ENCODE results near the gene SREK1. TPM values are rescaled to one million over a fixed set of nuclear protein-coding genes. Genes with fewer than 3 reads are reported as not detected.
"Not testable (repeated sequence)": the region's sequence is repeated elsewhere in the genome, so short reads cannot be mapped to it uniquely, and the experiment has no call there.

The SREK1 gene
- total RNA-seq, 1 donor from 2014 or later = 77.0 TPM

DNA sequence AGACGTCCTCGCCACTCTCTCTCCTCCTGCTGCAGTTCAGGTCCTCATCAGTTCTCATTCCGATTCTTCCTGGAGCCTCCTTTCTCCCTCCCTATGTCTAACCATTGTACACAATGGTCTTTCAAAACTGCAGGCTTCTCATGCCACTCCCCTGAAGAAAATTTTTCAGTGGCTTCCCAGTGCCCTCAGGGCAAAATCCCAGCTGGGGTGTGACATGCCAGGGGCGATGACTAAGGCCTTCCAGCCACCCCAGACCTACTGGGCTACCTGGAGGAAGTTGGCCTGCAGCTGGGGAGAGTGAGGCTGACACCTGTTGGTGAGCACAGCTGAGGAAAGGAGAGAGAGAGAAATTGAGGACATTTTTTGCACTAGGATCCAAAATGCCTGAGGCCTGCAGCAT lies 65.2 kb downstream of the SREK1 start:
- FAIRE-seq = no peak

DNA sequence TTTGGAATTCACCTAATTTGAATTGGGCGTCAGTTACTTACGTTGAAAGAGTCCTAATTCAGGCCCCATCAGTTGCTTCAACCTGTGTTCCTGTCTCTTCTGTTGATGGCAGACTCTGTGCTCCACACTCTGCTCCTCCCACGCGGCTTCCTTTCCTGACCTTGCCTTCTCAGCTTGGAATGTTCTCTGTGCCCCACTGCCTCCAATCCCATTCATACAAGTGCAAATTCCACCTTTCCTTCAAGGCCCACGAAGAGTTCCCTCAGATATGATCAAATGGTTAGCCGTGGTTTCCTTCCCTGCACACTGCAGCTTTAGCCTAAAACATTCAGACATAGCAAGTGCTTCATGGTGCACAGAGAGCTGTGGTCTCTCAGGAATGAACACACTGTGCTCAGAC lies 65.7 kb downstream of the SREK1 start:
- no peak for DNase-seq (ENCODE audit: low spot score in 2 of 2)
- FAIRE-seq = no peak

More for the DNA sequence above, 65.2 kb downstream of the SREK1 start:
- no peak for DNase-seq (ENCODE audit: low spot score in 2 of 2)

DNA sequence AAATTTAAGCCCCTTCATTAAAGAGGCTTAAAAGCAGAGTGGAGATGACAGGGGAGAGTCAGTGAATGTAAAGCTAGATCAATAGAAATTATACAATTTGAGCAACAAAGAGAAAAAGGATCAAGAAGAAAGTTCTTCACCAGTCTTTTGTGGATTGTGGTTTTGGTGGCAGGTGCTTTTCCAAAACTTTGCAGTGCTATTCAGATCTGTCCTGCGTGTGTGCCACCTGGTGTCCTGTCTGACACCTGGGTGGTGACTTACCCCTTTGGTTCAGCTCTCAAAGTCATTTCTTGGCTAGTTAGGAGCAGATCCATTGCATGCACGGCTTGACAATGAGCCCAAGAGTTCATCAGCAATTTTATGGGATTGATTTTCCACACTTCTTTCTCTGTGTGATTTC lies 69.4 kb downstream of the SREK1 start:
- FAIRE-seq = no peak
- DNase-seq (ENCODE audit: low spot score in 2 of 2) = no peak

DNA sequence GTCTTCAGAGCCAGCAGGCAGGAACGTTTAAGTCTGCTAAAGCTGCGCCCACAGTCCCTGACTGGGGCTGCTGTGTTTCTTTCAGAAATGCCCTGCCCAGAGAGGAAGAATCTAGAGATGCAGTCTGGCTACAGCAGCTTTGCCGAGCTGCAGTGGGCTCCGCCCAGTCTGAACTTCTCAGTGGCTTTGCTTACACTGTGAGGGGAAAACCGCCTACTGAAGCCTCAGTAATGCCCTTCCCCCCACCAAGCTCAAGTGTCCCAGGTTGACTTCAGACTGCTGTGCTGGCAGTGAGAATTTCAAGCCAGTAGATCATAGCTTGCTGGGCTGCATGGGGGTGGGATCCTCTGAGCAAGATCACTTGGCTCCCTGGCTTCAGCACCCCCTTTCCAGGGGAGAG lies 78.4 kb downstream of the SREK1 start:
- no peak for DNase-seq (ENCODE audit: low spot score in 2 of 2)
- FAIRE-seq = no peak

DNA sequence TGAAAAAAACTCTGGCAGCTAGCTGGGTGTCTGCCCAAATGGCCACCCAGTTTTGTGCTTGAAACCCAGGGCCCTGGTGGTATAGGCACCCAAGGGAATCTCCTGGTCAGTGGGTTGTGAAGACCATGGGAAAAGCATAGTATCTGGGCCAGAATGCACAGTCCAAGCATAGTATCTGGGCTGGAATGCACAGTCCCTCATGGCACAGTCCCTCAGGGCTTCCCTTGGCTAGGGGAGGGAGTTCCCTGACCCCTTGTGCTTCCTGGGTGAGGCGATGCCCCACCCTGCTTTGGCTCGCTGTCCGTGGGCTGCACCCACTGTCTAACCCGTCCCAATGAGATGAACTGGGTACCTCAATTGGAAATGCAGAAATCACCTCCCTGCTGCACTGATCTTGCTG lies 78.8 kb downstream of the SREK1 start:
- FAIRE-seq; DNase-seq (ENCODE audit: low spot score in 2 of 2): not testable (repeated sequence)

DNA sequence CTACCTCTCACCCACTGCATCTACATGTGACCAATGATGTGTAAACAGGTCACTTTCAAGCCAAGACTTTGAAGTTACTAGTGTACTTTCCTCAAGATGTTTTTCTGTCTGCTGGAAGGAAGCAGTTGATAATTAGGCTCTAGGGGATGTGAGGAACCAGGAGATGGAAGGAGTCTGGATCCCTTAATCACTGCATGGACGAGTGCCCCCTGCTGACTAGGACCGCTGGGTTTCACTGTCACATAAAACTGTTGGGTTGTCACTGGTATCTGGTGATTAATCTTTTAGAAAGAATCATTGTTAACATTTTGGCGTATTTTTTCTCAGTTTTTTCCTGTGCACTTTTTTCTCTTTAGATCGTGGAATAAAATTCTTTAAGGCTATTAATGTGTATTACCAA lies 79.5 kb downstream of the SREK1 start:
- no peak for FAIRE-seq
- DNase-seq (ENCODE audit: low spot score in 2 of 2) = peak in 1 of 2 donors; percentile 6

DNA sequence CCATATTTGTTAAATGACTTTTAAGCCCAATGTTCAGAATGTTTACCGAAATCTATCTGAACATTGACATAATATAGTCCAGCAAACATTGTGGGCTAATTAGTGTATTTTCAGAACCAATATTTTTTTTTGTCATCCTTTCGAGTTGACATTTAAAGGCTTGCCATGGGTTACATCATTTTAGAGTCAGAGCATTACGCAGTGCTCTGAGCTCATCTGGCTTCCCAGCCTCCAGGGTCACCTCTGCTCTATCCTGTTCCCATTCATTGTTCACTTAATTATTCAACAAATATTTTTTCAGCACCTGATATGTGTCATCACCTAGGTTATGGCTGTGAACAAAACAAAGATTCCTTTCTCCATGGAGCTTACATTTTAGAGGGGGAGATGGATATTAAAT lies 80.2 kb downstream of the SREK1 start:
- FAIRE-seq (no peak), DNase-seq (ENCODE audit: low spot score in 2 of 2) (no peak)

DNA sequence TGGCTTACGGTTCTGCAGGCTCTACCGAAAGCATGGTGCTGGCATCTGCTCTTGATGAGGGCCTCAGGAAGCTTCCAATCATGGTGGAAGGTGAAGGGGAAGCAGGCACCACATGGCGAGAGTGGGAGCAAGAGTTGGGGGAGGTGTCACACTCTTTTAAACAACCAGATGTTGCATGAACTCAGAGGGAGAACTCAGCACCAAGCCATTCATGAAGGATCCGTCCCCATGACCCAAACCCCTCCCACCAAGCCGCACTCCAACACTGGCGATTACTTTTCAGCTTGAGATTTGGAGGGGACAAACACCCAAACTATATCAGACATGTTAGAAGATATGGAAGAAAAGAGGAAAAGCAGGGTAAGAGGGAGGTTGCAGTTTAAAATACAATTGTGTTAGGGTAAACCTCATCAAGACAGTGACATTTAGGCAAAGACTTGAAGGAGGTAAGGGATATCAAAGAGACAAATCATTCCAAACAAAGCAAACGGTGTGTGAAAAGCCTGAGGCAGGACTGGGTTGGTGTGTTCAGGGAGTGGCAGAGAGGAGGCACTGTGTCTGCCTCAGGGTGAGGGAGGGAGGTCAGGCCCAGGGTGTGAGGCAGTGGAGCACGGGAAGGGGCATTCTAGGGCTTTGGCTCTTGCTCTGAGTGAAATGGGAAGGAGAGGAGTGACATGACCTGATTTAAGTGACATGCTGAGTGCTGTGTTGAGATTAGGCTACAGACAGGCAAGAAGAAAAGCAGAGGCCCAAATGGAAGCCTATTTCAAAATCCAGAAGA lies 80.9 kb downstream of the SREK1 start:
- DNase-seq (ENCODE audit: low spot score in 2 of 2) (no peak), FAIRE-seq (no peak)

DNA sequence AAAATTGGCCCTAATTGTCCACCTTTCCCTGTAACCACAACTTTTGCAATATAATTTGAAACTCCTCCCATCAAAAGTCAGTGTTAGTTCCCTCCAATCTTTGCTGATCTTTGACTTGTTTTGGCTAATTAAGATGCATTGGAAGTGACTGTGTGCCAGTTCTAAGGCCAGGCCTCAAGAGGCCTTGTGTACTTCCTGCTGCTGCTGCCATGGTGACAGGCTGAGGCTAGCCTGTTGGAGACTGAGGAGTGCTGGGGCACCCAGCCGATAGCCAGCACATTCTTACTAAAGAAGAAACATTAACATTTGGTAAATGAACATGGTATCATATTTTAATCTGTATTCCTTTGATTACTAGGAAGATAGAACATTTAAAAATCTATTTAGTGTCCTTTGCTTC lies 86.5 kb downstream of the SREK1 start:
- no peak for DNase-seq (ENCODE audit: low spot score in 2 of 2)
- FAIRE-seq = no peak

DNA sequence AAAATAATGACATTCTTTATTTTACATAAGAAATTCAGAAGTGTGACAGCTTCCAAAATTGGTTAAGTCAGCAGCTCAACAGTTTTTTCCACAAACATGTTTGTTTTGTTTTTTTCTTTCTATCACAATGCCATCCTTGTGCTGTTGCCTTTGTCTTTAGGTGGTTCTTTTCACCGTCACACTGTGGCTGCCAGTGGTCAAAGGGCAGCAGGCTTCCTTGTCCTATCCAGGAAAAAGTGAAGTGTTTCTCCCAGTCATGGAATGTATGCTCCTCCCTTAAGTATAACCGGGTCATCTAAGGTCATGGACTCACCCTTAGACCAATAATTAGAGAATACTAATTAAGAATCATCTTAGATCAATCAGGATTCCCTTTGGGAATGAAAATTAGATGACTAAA lies 87.4 kb downstream of the SREK1 start:
- FAIRE-seq = no peak
- DNase-seq (ENCODE audit: low spot score in 2 of 2) = no peak

DNA sequence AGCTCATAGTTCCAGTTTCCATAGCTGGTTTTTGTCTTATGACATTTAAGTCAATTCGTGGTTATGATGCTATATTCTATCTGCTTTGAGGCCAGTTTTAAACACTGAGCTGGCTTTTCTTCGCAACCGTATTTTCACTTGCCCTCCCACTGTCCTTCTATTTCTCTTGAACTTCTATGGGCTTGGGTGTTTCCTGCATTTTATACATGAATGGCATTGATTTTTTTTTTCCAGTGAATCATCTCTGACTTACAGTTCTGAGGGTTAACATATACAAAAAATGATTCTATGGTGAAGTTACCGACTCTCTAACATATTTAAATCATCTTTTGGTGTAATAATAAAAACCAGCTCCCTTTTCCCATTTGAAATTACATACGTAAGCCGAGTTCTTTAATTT lies 88.2 kb downstream of the SREK1 start:
- no peak for FAIRE-seq
- no peak for DNase-seq (ENCODE audit: low spot score in 2 of 2)

DNA sequence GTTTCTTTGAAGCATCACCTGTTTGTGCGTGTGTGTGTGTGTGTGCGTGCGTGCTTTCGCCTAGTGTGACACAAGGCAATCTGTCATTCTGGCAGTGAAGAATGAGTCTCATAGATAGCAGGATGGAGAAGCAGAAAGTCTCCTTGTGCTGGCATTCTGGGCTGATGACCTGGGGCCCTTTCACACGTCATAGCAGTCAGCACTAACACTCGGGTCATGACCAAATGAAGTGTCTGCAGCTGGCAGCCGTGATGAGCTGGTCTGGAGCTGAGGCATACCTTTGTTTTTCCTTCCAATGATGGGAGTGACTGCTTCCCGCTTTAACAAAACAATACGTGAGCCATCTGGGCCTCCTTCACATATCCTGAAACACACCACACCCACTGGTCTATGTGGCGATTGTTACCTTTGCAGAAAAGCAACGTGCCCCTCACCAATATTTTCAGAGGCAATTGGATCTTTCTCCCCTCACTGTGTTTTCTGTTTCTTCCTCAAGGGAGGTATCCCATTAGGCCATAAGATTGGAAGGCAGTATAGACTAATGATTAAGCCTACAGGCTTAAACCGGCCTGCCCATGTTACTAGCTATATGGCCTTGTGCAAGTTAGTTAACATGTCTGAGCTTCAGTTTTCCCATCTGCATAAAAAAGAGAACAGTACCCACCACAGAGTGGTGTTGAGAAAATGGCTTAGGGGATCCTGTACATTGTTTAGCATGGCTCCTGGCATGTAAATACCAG lies 88.8 kb downstream of the SREK1 start:
- no peak for DNase-seq (ENCODE audit: low spot score in 2 of 2)
- FAIRE-seq = no peak

Other genes starting within 250 kb of the SREK1 start
- 83.2 TPM for gene ERBIN, start 217.7 kb upstream of the SREK1 start, total RNA-seq